Hepatocyte (in vitro differentiated cells): ENCODE measurements around the gene KCNK3. TPM values are rescaled to one million over a fixed set of nuclear protein-coding genes. Genes with fewer than 3 reads are reported as not detected.
A peak's percentile ranks its signal among the peaks of the same experiment; 100 is the strongest.

Experiments used
- DNase-seq: peaks from one replicate; pipeline ENCODE4 v3.0.0-alpha.2; 2016; ENCODE audit warnings: low spot score
- H2AFZ ChIP-seq: fragments of 200-600 bp; sonication (generic); 2 replicates; pipeline ENCODE4 v1.6.0; 2016; ENCODE audit warnings: antibody characterized with exemption, mild to moderate bottlenecking
- H3K27ac ChIP-seq: fragments of 200-600 bp; sonication (generic); 2 replicates; pipeline ENCODE4 v1.5.1; 2016; ENCODE audit warnings: mild to moderate bottlenecking
- H3K27me3 ChIP-seq: fragments of 200-600 bp; sonication (generic); 2 replicates; pipeline ENCODE4 v1.6.1; 2016
- H3K36me3 ChIP-seq: fragments of 200-600 bp; sonication (generic); replicated peaks from 2 replicates; pipeline ENCODE4 v1.5.1; 2016; ENCODE audit warnings: low read depth; ENCODE audit not compliant: insufficient read depth
- H3K4me1 ChIP-seq: fragments of 200-600 bp; sonication (generic); 2 replicates; pipeline ENCODE4 v1.5.1; 2016; ENCODE audit warnings: mild to moderate bottlenecking, moderate library complexity; ENCODE audit not compliant: insufficient read depth
- H3K4me2 ChIP-seq: fragments of 200-600 bp; sonication (generic); 2 replicates; pipeline ENCODE4 v1.6.0; 2016
- H3K4me3 ChIP-seq: fragments of 200-600 bp; sonication (generic); 2 replicates; pipeline ENCODE4 v1.5.1; 2016; ENCODE audit warnings: mild to moderate bottlenecking
- H3K79me2 ChIP-seq: fragments of 200-600 bp; sonication (generic); 2 replicates; pipeline ENCODE4 v1.6.0; 2017; ENCODE audit warnings: mild to moderate bottlenecking
- H3K9me2 ChIP-seq: fragments of 200-600 bp; sonication (generic); replicated peaks from 2 replicates; pipeline ENCODE4 v1.6.0; 2017; ENCODE audit warnings: mild to moderate bottlenecking; ENCODE audit not compliant: insufficient read depth
- H3K9me3 ChIP-seq: fragments of 200-600 bp; sonication (generic); 2 replicates; pipeline ENCODE4 v1.5.1; 2016; ENCODE audit warnings: low read depth, mild to moderate bottlenecking
- H4K20me1 ChIP-seq: fragments of 200-600 bp; sonication (generic); 2 replicates; pipeline ENCODE4 v1.6.0; 2016; ENCODE audit warnings: mild to moderate bottlenecking; ENCODE audit not compliant: insufficient read depth, poor library complexity, severe bottlenecking
- EZH2 ChIP-seq: fragments of 200-600 bp; sonication (generic); IDR thresholded peaks from 2 replicates; pipeline ENCODE4 v1.6.1; 2016; ENCODE audit warnings: antibody characterized with exemption, mild to moderate bottlenecking, borderline replicate concordance
- EZH2phosphoT487 ChIP-seq: fragments of 200-600 bp; sonication (generic); IDR thresholded peaks from one replicate; pipeline ENCODE4 v1.6.1; 2018; ENCODE audit warnings: antibody characterized with exemption, mild to moderate bottlenecking, low read depth, moderate library complexity; ENCODE audit not compliant: unreplicated experiment, severe bottlenecking
- WGBS: methylation state at CpG from one replicate; pipeline ENCODE4 v1.1.6; 2016; ENCODE audit warnings: low lambda C conversion rate; ENCODE audit errors: missing lambda C conversion rate; 5-methylcytosine and 5-hydroxymethylcytosine counted together
- polyA plus RNA-seq: library from polyadenylated mRNA; unstranded; fragments of >200 nt; fragmentation: Nextera tagmentation; extraction: Ambion mirVana; gene quantifications from 2 replicates; pipeline ENCODE4 v1.2.1, GENCODE V29; 2016
- total RNA-seq: library from RNA; depleted of rRNA; stranded (reverse); fragments of >200 nt; gene quantifications from 2 replicates; pipeline ENCODE4 v1.2.3, GENCODE V29; 2014
- TF ChIP-seq, protein P1 (sequence below): fragments of 200-600 bp; sonication (generic); IDR thresholded peaks from 2 replicates; pipeline ENCODE4 v1.5.1; 2016; ENCODE audit warnings: antibody characterized with exemption, mild to moderate bottlenecking; ENCODE audit not compliant: poor library complexity

Gene KCNK3
- total and polyA plus RNA-seq, 2 experiments from 2014 or later, result 8.2 to 9.4 TPM

DNA sequence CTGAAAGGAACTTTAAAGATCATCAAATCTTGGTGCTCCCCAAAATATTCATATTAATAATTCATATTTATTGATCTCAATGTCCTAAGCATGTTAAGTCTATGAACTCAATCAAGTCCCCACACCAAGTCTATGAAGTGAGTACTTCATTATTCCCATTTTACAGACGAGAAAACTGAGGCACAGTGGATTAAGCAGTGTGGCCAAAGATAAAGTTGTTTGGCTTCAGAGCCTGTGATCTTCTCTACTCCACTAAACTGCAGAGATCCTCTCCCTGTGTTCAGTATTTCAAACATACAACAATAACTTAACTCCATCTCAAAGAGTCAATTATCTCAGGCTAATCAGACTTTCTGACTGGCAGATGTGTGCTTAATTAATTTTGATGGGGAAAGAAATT is 29.8 kb downstream of the KCNK3 start:
- peaks cover 37% of the 10 kb centered on the region for H3K4me1 ChIP-seq

DNA sequence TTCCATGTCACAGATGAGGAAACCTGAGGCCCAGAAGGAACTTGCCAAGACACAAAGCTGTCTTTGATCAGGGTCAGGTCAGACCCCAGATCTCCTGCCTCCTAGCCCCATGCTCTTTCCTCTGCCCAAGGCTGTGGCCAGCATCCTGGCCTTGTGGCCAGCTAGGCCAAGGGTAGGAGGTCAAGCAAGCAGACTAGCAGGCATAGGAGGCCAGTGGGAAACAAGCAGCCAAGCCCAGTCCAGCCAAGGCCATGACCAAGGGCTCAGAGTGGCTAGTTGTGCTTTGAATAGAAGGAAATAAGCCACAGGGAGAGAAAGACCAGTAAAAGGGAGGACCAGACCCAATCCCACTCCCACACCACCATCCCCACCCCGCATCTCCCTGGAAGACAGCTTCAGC is 30.4 kb downstream of the KCNK3 start:
- no peaks in the 10 kb centered on the region for H4K20me1 ChIP-seq
- DNase-seq, result no peak
- no peak overlapping the region for H3K4me2 ChIP-seq
- no peaks in the 10 kb centered on the region for H3K9me2 ChIP-seq
- H2AFZ ChIP-seq, result no peak overlapping the region
- no peaks in the 10 kb centered on the region for H3K9me3 ChIP-seq
- no peaks in the 10 kb centered on the region for H3K27me3 ChIP-seq
- H3K4me1 ChIP-seq, result peaks cover 37% of the 10 kb centered on the region
- H3K4me3 ChIP-seq, result no peak overlapping the region
- TF ChIP-seq EZH2 (no peak), EZH2phosphoT487 (no peak)
- TF ChIP-seq, protein P1, sequence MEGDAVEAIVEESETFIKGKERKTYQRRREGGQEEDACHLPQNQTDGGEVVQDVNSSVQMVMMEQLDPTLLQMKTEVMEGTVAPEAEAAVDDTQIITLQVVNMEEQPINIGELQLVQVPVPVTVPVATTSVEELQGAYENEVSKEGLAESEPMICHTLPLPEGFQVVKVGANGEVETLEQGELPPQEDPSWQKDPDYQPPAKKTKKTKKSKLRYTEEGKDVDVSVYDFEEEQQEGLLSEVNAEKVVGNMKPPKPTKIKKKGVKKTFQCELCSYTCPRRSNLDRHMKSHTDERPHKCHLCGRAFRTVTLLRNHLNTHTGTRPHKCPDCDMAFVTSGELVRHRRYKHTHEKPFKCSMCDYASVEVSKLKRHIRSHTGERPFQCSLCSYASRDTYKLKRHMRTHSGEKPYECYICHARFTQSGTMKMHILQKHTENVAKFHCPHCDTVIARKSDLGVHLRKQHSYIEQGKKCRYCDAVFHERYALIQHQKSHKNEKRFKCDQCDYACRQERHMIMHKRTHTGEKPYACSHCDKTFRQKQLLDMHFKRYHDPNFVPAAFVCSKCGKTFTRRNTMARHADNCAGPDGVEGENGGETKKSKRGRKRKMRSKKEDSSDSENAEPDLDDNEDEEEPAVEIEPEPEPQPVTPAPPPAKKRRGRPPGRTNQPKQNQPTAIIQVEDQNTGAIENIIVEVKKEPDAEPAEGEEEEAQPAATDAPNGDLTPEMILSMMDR, result no peak
- H3K79me2 ChIP-seq, result no peaks in the 10 kb centered on the region
- 100% methylated on average over 1 of the region's 1 CpG for WGBS
- H3K27ac ChIP-seq, result peak overlapping the region; percentile 77
- H3K36me3 ChIP-seq, result no peaks in the 10 kb centered on the region

More for the DNA sequence above, 29.8 kb downstream of the KCNK3 start:
- Histone ChIP-seq H3K27ac (peak overlapping the region; percentile 77), H3K4me3 (no peak overlapping the region), H3K9me3 (no peaks in the 10 kb centered on the region), H2AFZ (no peak overlapping the region), H3K27me3 (no peaks in the 10 kb centered on the region), H3K9me2 (no peaks in the 10 kb centered on the region), H3K4me2 (no peak overlapping the region), H3K79me2 (no peaks in the 10 kb centered on the region), H3K36me3 (no peaks in the 10 kb centered on the region), H4K20me1 (no peaks in the 10 kb centered on the region)
- DNase-seq, result no peak
- TF ChIP-seq, protein P1, result no peak
- TF ChIP-seq EZH2, result no peak
- TF ChIP-seq EZH2phosphoT487, result no peak
- 92% methylated on average over 1 of the region's 1 CpG for WGBS

DNA sequence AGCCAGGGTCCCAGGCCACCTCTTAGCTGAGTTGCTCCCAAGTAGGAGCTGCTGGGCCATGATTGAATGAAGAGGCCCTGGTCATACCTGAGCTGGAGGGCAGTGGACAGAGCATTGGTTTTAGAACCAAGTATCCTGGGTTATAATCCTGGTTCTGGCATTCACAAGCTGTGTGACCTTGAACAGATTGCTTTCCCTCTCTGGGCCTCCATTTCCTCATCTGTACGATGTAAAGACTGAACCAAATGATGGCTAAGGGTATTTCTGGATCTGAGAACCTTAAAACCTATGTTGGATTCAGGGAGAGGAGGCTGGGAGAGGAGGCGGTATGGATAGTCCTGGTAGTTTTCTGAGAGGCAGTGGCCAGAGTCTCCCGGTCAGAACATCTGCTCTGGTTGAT is 31.0 kb downstream of the KCNK3 start:
- Histone ChIP-seq H3K9me2 (no peaks in the 10 kb centered on the region), H3K36me3 (no peaks in the 10 kb centered on the region), H4K20me1 (no peaks in the 10 kb centered on the region), H3K4me2 (no peak overlapping the region), H3K9me3 (no peaks in the 10 kb centered on the region), H3K27me3 (no peaks in the 10 kb centered on the region), H3K79me2 (no peaks in the 10 kb centered on the region), H3K4me3 (no peak overlapping the region), H3K27ac (peak overlapping the region; percentile 77), H3K4me1 (peaks cover 37% of the 10 kb centered on the region), H2AFZ (no peak overlapping the region)
- 97% methylated on average over 3 of the region's 3 CpGs for WGBS
- DNase-seq, result no peak
- TF ChIP-seq EZH2phosphoT487 (no peak), EZH2 (no peak)
- TF ChIP-seq, protein P1, result no peak
